Stomach smooth muscle (tissue), 2 donors: ENCODE measurements around the gene SMPX.

ENCODE experiments used
- H3K27ac ChIP-seq: one replicate; pipeline ENCODE4 v1.7.0; 2013; ENCODE audit warnings: mild to moderate bottlenecking, low read length, inconsistent platforms
- H3K27me3 ChIP-seq, 2 donors: one replicate each; pipeline ENCODE4 v1.7.0; 2013; ENCODE audit warnings: low read length in 2 of 2; ENCODE audit not compliant: insufficient read depth in 2 of 2, control insufficient read depth in 1 of 2
- H3K36me3 ChIP-seq, 2 donors: one replicate each; pipeline ENCODE4 v1.7.0; 2013; ENCODE audit warnings: low read length in 2 of 2; ENCODE audit not compliant: control insufficient read depth in 2 of 2, insufficient read depth in 2 of 2
- H3K4me1 ChIP-seq: one replicate; pipeline ENCODE4 v1.7.0; 2013; ENCODE audit warnings: low read length; ENCODE audit not compliant: control insufficient read depth, insufficient read depth
- H3K4me3 ChIP-seq, 2 donors: one replicate each; pipeline ENCODE4 v1.7.0; 2013; ENCODE audit warnings: low read length in 2 of 2
- H3K9ac ChIP-seq, 2 donors: one replicate each; pipeline ENCODE4 v1.7.0; 2013; ENCODE audit warnings: low read length in 2 of 2, mild to moderate bottlenecking in 1 of 2
- H3K9me3 ChIP-seq, 2 donors: one replicate each; pipeline ENCODE4 v1.7.0; 2013; ENCODE audit warnings: low read length in 2 of 2; ENCODE audit not compliant: control insufficient read depth in 2 of 2
- donor health status: healthy.
- donor health status: Pancreatic carcinoma.

The SMPX gene

DNA sequence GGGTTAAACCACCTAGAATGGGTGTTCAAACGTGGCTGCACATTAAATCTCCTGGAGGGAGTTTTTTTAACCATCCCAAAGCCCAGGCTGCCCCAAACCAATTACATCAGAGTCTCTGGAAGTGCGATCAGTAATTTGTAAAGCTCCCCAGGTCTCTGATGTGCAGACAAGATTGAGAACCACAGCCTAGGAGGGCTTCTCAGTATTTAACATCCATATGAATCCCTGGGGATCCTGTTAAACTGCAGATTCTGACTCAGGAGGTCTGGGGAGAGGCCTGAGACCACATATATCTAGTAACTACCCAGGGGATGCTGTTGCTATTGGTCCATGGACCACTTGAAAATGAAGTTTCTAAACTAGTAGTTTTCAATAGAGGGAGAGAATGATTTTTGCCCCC, 42.6 kb downstream of the SMPX start:
- Histone ChIP-seq H3K27me3 (peaks cover 0 to 2% of the 10 kb centered on the region in 2 donors), H3K27ac (no peak overlapping the region), H3K4me3 (no peak overlapping the region), H3K9ac (no peak overlapping the region), H3K36me3 (no peaks in the 10 kb centered on the region), H3K9me3 (no peaks in the 10 kb centered on the region), H3K4me1 (no peaks in the 10 kb centered on the region)

DNA sequence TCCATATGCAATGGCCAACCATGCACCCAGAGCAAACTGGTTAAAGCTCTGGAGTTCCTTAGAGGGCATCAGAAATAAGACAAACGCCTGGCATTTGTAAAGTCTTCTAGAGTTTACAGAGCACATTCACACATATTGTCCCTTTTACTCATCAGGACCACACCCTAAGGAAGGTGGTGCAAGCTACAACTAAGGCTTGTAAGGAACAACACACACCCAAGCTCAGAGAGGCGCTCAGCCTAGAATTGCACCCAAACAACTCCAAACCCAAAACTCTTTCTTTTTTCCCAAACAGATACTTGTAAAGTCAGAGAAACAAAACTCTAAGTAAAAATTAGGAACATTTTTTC, 46.1 kb downstream of the SMPX start:
- Histone ChIP-seq H3K27ac (no peak overlapping the region), H3K9me3 (no peaks in the 10 kb centered on the region), H3K27me3 (peaks cover 0 to 2% of the 10 kb centered on the region in 2 donors), H3K4me1 (no peaks in the 10 kb centered on the region), H3K9ac (no peak overlapping the region), H3K36me3 (no peaks in the 10 kb centered on the region), H3K4me3 (no peak overlapping the region)

DNA sequence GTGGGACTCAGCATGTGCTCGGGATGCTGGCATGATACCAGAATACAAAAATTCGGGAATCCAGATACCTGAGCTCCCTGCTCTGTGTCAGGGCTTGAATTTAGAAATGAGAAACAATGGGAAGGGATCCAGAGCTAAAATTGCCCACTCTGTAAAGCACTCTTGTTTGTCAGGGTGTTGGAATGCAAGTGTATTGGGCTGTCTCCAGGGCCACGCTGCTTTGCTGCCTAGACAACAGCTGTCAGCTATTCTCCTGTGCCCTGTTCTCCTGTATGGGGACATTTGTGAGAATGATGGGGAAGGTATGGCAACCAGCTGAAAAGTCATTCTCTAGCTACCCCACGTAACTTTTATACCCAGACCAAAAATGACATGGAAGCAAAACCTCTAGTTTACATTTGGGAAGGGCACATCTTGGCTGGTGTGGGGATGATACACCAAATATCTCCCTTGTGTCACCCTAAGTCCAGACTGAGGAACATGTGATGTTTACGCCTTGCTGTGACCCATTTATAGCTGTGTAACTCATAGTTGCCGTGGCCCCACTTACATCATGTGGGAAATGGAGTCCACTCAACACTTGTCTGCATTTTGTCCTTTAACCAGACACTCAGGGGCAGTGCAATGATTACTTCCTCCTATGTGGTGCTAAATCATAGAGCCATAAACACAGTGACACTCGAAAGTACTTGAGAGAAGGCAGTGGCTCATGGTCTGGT, 46.6 kb downstream of the SMPX start:
- Histone ChIP-seq H3K9ac (no peak overlapping the region), H3K4me1 (no peaks in the 10 kb centered on the region), H3K9me3 (no peaks in the 10 kb centered on the region), H3K27ac (no peak overlapping the region), H3K36me3 (no peaks in the 10 kb centered on the region), H3K4me3 (no peak overlapping the region), H3K27me3 (peaks cover 0 to 2% of the 10 kb centered on the region in 2 donors)

DNA sequence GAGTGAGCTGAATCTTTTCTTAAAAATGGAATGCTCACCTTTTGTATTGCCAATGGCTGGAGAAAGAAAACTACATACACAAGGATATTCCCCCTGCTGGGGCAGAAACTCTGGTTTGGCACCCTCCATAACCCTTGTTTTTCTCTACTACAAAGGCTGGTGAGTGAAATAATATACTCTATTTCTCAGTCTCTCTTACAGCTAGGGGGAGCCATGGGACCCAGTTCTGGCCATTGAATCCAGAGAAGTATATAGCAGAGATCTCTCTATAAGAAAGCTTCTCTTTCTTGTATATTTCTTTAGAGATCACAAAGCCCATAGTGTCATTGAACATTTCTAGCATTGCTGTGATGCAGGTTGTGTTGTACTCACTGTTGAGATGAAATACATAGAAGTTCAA, 49.8 kb downstream of the SMPX start:
- Histone ChIP-seq H3K27me3 (peaks cover 0 to 2% of the 10 kb centered on the region in 2 donors), H3K9ac (no peak overlapping the region), H3K36me3 (no peaks in the 10 kb centered on the region), H3K9me3 (no peaks in the 10 kb centered on the region), H3K4me1 (no peaks in the 10 kb centered on the region), H3K4me3 (no peak overlapping the region), H3K27ac (no peak overlapping the region)

DNA sequence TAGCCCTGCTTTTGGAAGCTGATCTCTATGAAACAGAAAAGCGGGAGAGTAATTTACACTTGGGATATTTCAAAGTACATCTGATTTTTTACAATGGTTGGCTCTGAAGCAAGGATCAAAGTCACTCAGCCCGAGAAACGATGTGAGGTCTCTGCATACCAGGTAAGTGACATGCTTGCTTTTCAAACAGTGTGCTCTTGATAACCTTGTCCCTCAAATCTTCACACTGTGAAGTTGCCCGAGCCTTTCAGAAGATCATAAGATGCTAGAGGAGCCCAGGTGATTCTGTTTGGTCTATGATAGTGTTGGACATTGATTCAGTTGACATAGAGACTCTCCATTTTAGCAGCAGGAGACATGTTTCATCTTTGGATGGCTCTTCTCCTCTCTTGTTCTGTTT, 52.7 kb downstream of the SMPX start:
- Histone ChIP-seq H3K4me1 (no peaks in the 10 kb centered on the region), H3K27ac (no peak overlapping the region), H3K36me3 (no peaks in the 10 kb centered on the region), H3K27me3 (peaks cover 0 to 2% of the 10 kb centered on the region in 2 donors), H3K9ac (no peak overlapping the region), H3K9me3 (no peaks in the 10 kb centered on the region), H3K4me3 (no peak overlapping the region)

DNA sequence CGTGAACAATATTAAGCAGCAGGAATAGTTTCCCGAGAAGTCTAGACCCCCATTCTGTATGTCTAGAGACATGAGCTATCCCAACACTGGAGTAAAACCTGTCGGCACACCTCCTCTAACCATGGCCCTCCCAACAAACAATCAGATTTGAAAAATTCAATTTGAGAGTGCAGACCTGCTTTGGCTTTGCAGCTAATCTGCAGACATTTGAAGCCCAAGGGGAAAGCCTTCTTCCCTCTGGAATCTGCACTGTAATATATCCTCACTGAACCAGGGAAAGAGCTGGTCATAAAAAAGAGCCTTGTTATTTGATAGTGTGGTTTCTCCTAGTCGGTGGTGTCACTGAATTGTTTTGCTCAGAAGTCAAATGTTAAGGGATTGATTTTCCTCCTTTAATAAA, 55.2 kb downstream of the SMPX start:
- Histone ChIP-seq H3K9me3 (no peaks in the 10 kb centered on the region), H3K4me3 (no peak overlapping the region), H3K36me3 (no peaks in the 10 kb centered on the region), H3K4me1 (no peaks in the 10 kb centered on the region), H3K9ac (no peak overlapping the region), H3K27ac (no peak overlapping the region), H3K27me3 (peaks cover 0 to 2% of the 10 kb centered on the region in 2 donors)

DNA sequence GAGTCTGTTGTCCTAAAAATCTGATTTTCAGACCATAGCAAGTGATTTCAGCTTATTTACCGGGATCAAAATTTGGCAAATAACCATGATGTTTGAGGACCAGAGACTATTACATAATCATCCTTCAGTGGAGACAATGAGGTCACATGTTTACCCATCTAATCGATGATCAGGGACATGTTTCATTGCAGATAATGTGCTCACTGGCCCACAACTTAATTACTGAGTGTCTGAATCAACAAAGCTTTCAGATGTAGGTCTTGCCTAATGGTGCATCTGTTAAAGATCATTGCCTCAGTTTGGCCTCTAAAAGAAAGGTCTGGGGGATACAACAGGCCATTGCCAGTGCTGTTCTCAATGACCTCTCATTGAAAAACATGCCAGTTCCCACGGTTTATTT, 56.9 kb downstream of the SMPX start:
- Histone ChIP-seq H3K9me3 (no peaks in the 10 kb centered on the region), H3K27ac (no peak overlapping the region), H3K4me1 (no peaks in the 10 kb centered on the region), H3K4me3 (no peak overlapping the region), H3K27me3 (peaks cover 0 to 2% of the 10 kb centered on the region in 2 donors), H3K9ac (no peak overlapping the region), H3K36me3 (no peaks in the 10 kb centered on the region)

DNA sequence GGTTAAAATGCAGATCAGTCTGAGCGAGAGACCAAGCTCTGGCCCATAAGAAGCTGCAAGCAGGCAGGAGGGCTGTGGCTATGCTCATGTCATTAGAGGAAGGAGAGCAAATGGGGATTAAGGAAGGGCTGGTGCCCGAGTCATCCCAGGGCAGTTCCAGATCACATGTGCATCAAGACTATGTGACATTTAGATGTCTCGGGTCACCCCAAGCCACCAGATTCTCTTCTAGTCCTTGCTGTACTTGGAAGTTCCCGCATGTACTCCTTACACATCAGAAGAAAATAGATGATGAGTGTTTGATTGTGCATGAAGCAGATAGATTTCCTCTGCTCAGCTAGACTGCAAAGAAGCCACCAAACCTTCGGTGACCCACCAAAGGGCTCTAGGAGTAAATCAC, 57.6 kb downstream of the SMPX start:
- no peaks in the 10 kb centered on the region for H3K4me1 ChIP-seq
- no peak overlapping the region for H3K9ac ChIP-seq
- no peak overlapping the region for H3K4me3 ChIP-seq
- H3K36me3 ChIP-seq, result no peaks in the 10 kb centered on the region
- no peaks in the 10 kb centered on the region for H3K9me3 ChIP-seq
- H3K27me3 ChIP-seq, result peaks cover 0 to 2% of the 10 kb centered on the region in 2 donors
- no peak overlapping the region for H3K27ac ChIP-seq

DNA sequence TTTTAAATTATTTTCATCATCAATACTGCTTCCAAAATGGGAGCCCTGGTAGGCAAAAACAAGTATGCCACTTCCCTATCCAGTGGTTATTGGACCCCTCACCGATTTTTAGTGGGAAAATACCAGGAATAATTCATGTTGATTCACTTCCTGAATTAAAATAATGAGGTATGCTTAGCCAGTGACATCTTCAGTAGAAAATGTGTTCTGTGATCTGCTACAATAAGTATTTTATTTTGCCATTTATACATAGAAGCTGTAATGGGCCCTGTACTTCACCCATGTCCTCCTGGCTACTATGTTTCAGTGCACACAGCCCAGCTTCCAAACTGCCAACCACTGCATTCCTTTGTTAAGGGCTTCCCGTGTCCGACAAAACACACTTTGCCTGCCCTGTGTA, 58.8 kb downstream of the SMPX start:
- H3K4me1 ChIP-seq, result no peaks in the 10 kb centered on the region
- no peaks in the 10 kb centered on the region for H3K36me3 ChIP-seq
- peaks cover 0 to 2% of the 10 kb centered on the region in 2 donors for H3K27me3 ChIP-seq
- no peak overlapping the region for H3K4me3 ChIP-seq
- no peak overlapping the region for H3K9ac ChIP-seq
- H3K9me3 ChIP-seq, result no peaks in the 10 kb centered on the region
- no peak overlapping the region for H3K27ac ChIP-seq

DNA sequence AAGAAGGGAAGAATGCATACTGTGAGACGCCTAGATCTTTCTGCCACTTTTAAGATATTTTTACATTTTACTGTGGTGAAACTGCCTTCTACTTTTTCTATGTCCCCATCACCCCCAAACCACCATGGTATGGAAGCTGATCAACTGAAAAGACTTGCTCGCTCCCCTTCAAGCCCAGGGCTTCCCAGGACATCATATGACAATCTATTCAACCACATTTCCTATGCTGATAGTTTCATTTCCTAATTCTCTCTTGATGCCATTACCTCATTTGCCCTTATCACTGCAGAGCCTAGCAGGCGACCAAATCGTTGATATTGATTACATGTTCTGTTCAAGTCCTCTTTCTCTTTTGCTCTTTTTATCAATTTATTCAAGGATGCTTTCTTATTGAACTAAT, 59.6 kb downstream of the SMPX start:
- Histone ChIP-seq H3K4me3 (no peak overlapping the region), H3K9ac (no peak overlapping the region), H3K36me3 (no peaks in the 10 kb centered on the region), H3K9me3 (no peaks in the 10 kb centered on the region), H3K4me1 (no peaks in the 10 kb centered on the region), H3K27me3 (peaks cover 0 to 2% of the 10 kb centered on the region in 2 donors), H3K27ac (no peak overlapping the region)

DNA sequence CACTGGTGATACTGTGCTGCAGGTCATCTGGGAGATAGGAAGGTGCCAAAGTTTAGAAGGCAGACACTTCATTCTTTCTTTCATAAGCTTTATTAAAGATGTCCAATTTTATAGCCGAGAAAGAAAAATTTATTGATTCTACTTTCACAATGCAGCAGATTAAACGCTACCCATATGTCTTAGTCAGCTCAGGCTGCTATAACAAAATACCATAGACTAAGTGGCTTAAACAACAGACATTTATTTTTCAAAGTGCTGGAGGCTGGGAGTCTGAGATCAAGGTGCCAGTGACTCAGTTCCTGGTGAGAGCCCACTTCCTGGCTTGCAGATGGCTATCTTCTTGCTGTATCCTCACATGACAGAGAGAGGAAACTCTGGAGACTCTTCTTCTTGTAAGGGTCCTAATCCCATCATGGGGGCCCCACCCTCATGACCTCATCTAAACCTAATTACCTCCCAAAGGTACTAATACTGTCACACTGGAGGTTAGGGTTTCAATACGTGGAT, 66.4 kb downstream of the SMPX start:
- H3K27me3 ChIP-seq, result no peaks in the 10 kb centered on the region
- no peaks in the 10 kb centered on the region for H3K36me3 ChIP-seq
- H3K9me3 ChIP-seq, result no peaks in the 10 kb centered on the region
- no peak overlapping the region for H3K9ac ChIP-seq
- H3K4me3 ChIP-seq, result no peak overlapping the region
- no peak overlapping the region for H3K27ac ChIP-seq
- no peaks in the 10 kb centered on the region for H3K4me1 ChIP-seq
